SK-N-MC (cell line): ENCODE data around the gene PHC1.
"Not testable (repeated sequence)": the region's sequence is repeated elsewhere in the genome, so short reads cannot be mapped to it uniquely, and the experiment has no call there.

Source experiments
- DNase-seq: peaks from one replicate; pipeline ENCODE4 v3.0.0-alpha.2; 2011; ENCODE audit warnings: low read depth, low spot score
- H3K27ac ChIP-seq: fragments of 200-600 bp; sonication (generic); 2 replicates; pipeline ENCODE4 v1.5.1; 2016; ENCODE audit warnings: mixed run types
- H3K36me3 ChIP-seq: fragments of 200-600 bp; sonication (generic); 2 replicates; pipeline ENCODE4 v1.6.1; 2017; ENCODE audit warnings: antibody characterized with exemption, low read length, mixed read lengths; ENCODE audit not compliant: insufficient read depth
- H3K4me3 ChIP-seq: fragments of 200-600 bp; sonication (generic); 2 replicates; pipeline ENCODE4 v1.5.1; 2016
- H3K9ac ChIP-seq: fragments of 200-600 bp; sonication (generic); 2 replicates; pipeline ENCODE4 v1.8.0; 2017; ENCODE audit warnings: mixed run types, mixed read lengths; ENCODE audit not compliant: insufficient read length
- H3K9me3 ChIP-seq: fragments of 200-600 bp; sonication (generic); 2 replicates; pipeline ENCODE4 v1.6.1; 2017; ENCODE audit warnings: low read depth, mild to moderate bottlenecking, antibody characterized with exemption, low read length, moderate library complexity, mixed read lengths
- EZH2 ChIP-seq: fragments of 200-600 bp; sonication (generic); IDR thresholded peaks from one replicate; pipeline ENCODE4 v1.6.1; 2017; ENCODE audit warnings: antibody characterized with exemption
- FOXP2 ChIP-seq: optimal IDR thresholded peaks from 2 replicates; pipeline ENCODE3; 2011; ENCODE audit warnings: mild to moderate bottlenecking, moderate library complexity; ENCODE audit not compliant: insufficient read depth; ENCODE audit errors: extremely low read length, control extremely low read depth
- POLR2AphosphoS5 ChIP-seq: IDR thresholded peaks from 2 replicates; pipeline ENCODE4 v1.6.1; 2012; ENCODE audit warnings: mild to moderate bottlenecking, low read depth, low read length, borderline replicate concordance

The PHC1 gene

GRCh38 chr12:8887285-8887715 lies 27.0 kb upstream of the PHC1 start:
- TF ChIP-seq FOXP2 (no peak), POLR2AphosphoS5 (no peak), EZH2 (no peak)
- no peak overlapping the region for H3K4me3 ChIP-seq
- DNase-seq: no peak
- H3K27ac ChIP-seq: no peak overlapping the region
- no peak overlapping the region for H3K9ac ChIP-seq
- no peaks in the 10 kb centered on the region for H3K9me3 ChIP-seq
- H3K36me3 ChIP-seq: no peaks in the 10 kb centered on the region

- Histone ChIP-seq H3K9me3 (no peaks in the 10 kb centered on the region), H3K4me3 (peak overlapping the region; percentile 75), H3K9ac (peak overlapping the region; percentile 69), H3K36me3 (no peaks in the 10 kb centered on the region), H3K27ac (no peak overlapping the region)
- TF ChIP-seq EZH2 (no peak), POLR2AphosphoS5 (no peak), FOXP2 (no peak)
- DNase-seq: peak; percentile 22
These were observed 23.8 kb upstream of the PHC1 start for GRCh38 chr12:8890313-8891085.

GRCh38 chr12:8891976-8892375 lies 22.3 kb upstream of the PHC1 start:
- no peak for DNase-seq
- H3K9ac ChIP-seq: no peak overlapping the region
- H3K4me3 ChIP-seq: no peak overlapping the region
- H3K36me3 ChIP-seq: no peaks in the 10 kb centered on the region
- no peak overlapping the region for H3K27ac ChIP-seq
- no peaks in the 10 kb centered on the region for H3K9me3 ChIP-seq
- TF ChIP-seq EZH2: no peak
- TF ChIP-seq POLR2AphosphoS5: no peak
- TF ChIP-seq FOXP2: no peak

GRCh38 chr12:8894378-8894777 lies 19.9 kb upstream of the PHC1 start:
- no peaks in the 10 kb centered on the region for H3K9me3 ChIP-seq
- H3K9ac ChIP-seq: peak overlapping the region; percentile 27
- no peaks in the 10 kb centered on the region for H3K36me3 ChIP-seq
- peak; percentile 32 for DNase-seq
- no peak for TF ChIP-seq EZH2
- 0 out of 2 replicates have a peak overlapping the region, but pooled peaks have one; percentile 31 for H3K4me3 ChIP-seq
- peak overlapping the region; percentile 76 for H3K27ac ChIP-seq

GRCh38 chr12:8894986-8895385 lies 19.3 kb upstream of the PHC1 start:
- DNase-seq: no peak
- Histone ChIP-seq H3K9me3 (no peaks in the 10 kb centered on the region), H3K36me3 (no peaks in the 10 kb centered on the region), H3K27ac (peak overlapping the region; percentile 76), H3K4me3 (peak overlapping the region; percentile 31), H3K9ac (peak overlapping the region; percentile 27)
- TF ChIP-seq POLR2AphosphoS5 (no peak), EZH2 (no peak), FOXP2 (no peak)

GRCh38 chr12:8897081-8897480 lies 17.2 kb upstream of the PHC1 start:
- Histone ChIP-seq H3K36me3 (no peaks in the 10 kb centered on the region), H3K4me3 (no peak overlapping the region), H3K27ac (no peak overlapping the region), H3K9me3 (no peaks in the 10 kb centered on the region), H3K9ac (no peak overlapping the region)
- TF ChIP-seq POLR2AphosphoS5 (no peak), FOXP2 (no peak), EZH2 (no peak)
- DNase-seq: no peak

- no peaks in the 10 kb centered on the region for H3K36me3 ChIP-seq
- no peaks in the 10 kb centered on the region for H3K9me3 ChIP-seq
- no peak for TF ChIP-seq EZH2
- no peak for TF ChIP-seq FOXP2
- TF ChIP-seq POLR2AphosphoS5: no peak
- no peak overlapping the region for H3K4me3 ChIP-seq
- H3K27ac ChIP-seq: no peak overlapping the region
- H3K9ac ChIP-seq: no peak overlapping the region
- DNase-seq: no peak
These were observed 14.5 kb upstream of the PHC1 start for GRCh38 chr12:8899830-8900229.

- DNase-seq, H3K9ac ChIP-seq, H3K36me3 ChIP-seq, H3K27ac ChIP-seq, H3K9me3 ChIP-seq, H3K4me3 ChIP-seq: not testable (repeated sequence)
These were observed 11.6 kb upstream of the PHC1 start for GRCh38 chr12:8902703-8903102.

- TF ChIP-seq POLR2AphosphoS5: no peak
- no peak for TF ChIP-seq EZH2
- no peak for TF ChIP-seq FOXP2
- Histone ChIP-seq H3K4me3 (no peak overlapping the region), H3K9me3 (no peaks in the 10 kb centered on the region), H3K9ac (no peak overlapping the region), H3K36me3 (no peaks in the 10 kb centered on the region), H3K27ac (no peak overlapping the region)
- DNase-seq: no peak
These were observed 10.7 kb upstream of the PHC1 start for GRCh38 chr12:8903646-8904045.
